ENCODE results near the gene KRTAP1-4.
"Not testable (repeated sequence)": the region's sequence is repeated elsewhere in the genome, so short reads cannot be mapped to it uniquely, and the experiment has no call there.

KRTAP1-4 gene

GRCh38 chr17:41065016-41065689 lies 35.2 kb upstream of the KRTAP1-4 start:
- DNase-seq; H3K4me3 ChIP-seq (ENCODE audit: control insufficient read depth in 1 of 7, extremely low read depth in 1 of 7, insufficient read depth in 4 of 7, low read depth in 2 of 7, low read length in 6 of 7); H3K4me1 ChIP-seq (ENCODE audit: control extremely low read depth in 1 of 4, control insufficient read depth in 4 of 4, insufficient read depth in 4 of 4, low read length in 3 of 4); H3K36me3 ChIP-seq (ENCODE audit: control insufficient read depth in 4 of 4, insufficient read depth in 4 of 4, low read length in 3 of 4); POLR2A ChIA-PET; H3K27ac ChIP-seq (ENCODE audit: insufficient read depth in 1 of 2, low read depth in 1 of 2, low read length in 2 of 2, poor library complexity in 1 of 2, severe bottlenecking in 2 of 2); H3K9me3 ChIP-seq (ENCODE audit: control extremely low read depth in 1 of 5, control insufficient read depth in 4 of 5, insufficient read depth in 2 of 5, low read depth in 1 of 5, low read length in 4 of 5); CTCF ChIA-PET: not testable (repeated sequence)
- WGBS (ENCODE audit: insufficient coverage) = 100% methylated on average over 2 of the region's 16 CpGs
- peaks cover 4 to 20% (median 12%) of the 10 kb centered on the region in 5 experiments for H3K27me3 ChIP-seq (replicated peaks in 2 of 5; ENCODE audit: control insufficient read depth in 4 of 5, insufficient read depth in 5 of 5, low read length in 4 of 5)

DNA sequence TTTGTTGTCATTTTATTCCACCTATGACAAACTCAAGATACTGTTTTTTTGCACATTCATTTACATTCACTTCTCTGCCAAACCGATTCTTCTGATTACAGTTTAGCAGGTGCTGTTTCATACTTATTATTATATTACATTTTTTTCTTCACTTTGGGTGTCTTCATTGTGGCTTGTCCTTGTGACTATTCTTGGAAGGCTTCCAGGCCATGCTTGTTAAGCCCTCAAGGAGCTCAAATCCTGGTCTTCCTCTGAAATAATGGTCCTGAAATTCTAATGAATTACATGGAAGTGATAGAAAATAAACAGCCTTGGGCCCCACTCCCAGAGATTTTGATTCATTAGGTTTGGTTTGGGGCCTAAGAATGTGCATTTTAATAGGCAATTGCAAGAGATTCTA lies 34.3 kb upstream of the KRTAP1-4 start:
- H3K9me3 ChIP-seq (ENCODE audit: control extremely low read depth in 1 of 5, control insufficient read depth in 4 of 5, insufficient read depth in 2 of 5, low read depth in 1 of 5, low read length in 4 of 5) = no peaks in the 10 kb centered on the region
- POLR2A ChIA-PET = no interaction called here
- no peak overlapping the region for H3K4me3 ChIP-seq (ENCODE audit: control insufficient read depth in 1 of 7, extremely low read depth in 1 of 7, insufficient read depth in 4 of 7, low read depth in 2 of 7, low read length in 6 of 7)
- H3K27me3 ChIP-seq (replicated peaks in 2 of 5; ENCODE audit: control insufficient read depth in 4 of 5, insufficient read depth in 5 of 5, low read length in 4 of 5) = peaks cover 4 to 25% (median 17%) of the 10 kb centered on the region in 5 experiments
- no peaks in the 10 kb centered on the region for H3K4me1 ChIP-seq (ENCODE audit: control extremely low read depth in 1 of 4, control insufficient read depth in 4 of 4, insufficient read depth in 4 of 4, low read length in 3 of 4)
- CTCF ChIA-PET = no interaction called here
- no peak overlapping the region for H3K27ac ChIP-seq (ENCODE audit: insufficient read depth in 1 of 2, low read depth in 1 of 2, low read length in 2 of 2, poor library complexity in 1 of 2, severe bottlenecking in 2 of 2)
- H3K36me3 ChIP-seq (ENCODE audit: control insufficient read depth in 4 of 4, insufficient read depth in 4 of 4, low read length in 3 of 4) = no peaks in the 10 kb centered on the region
- WGBS (ENCODE audit: insufficient coverage) = no CpG with 5 or more reads among the region's 1 CpG
- DNase-seq = no peak

GRCh38 chr17:41063449-41063848 lies 33.5 kb upstream of the KRTAP1-4 start:
- H3K27me3 ChIP-seq (replicated peaks in 2 of 5; ENCODE audit: control insufficient read depth in 4 of 5, insufficient read depth in 5 of 5, low read length in 4 of 5) = peaks cover 4 to 32% (median 20%) of the 10 kb centered on the region in 5 experiments
- no peak for DNase-seq
- H3K4me3 ChIP-seq (ENCODE audit: control insufficient read depth in 1 of 7, extremely low read depth in 1 of 7, insufficient read depth in 4 of 7, low read depth in 2 of 7, low read length in 6 of 7) = no peak overlapping the region
- H3K27ac ChIP-seq (ENCODE audit: insufficient read depth in 1 of 2, low read depth in 1 of 2, low read length in 2 of 2, poor library complexity in 1 of 2, severe bottlenecking in 2 of 2) = no peak overlapping the region
- no peaks in the 10 kb centered on the region for H3K4me1 ChIP-seq (ENCODE audit: control extremely low read depth in 1 of 4, control insufficient read depth in 4 of 4, insufficient read depth in 4 of 4, low read length in 3 of 4)
- POLR2A ChIA-PET = no interaction called here
- no peaks in the 10 kb centered on the region for H3K36me3 ChIP-seq (ENCODE audit: control insufficient read depth in 4 of 4, insufficient read depth in 4 of 4, low read length in 3 of 4)
- CTCF ChIA-PET = no interaction called here
- WGBS (ENCODE audit: insufficient coverage) = no CpG with 5 or more reads among the region's 4 CpGs
- no peaks in the 10 kb centered on the region for H3K9me3 ChIP-seq (ENCODE audit: control extremely low read depth in 1 of 5, control insufficient read depth in 4 of 5, insufficient read depth in 2 of 5, low read depth in 1 of 5, low read length in 4 of 5)

DNA sequence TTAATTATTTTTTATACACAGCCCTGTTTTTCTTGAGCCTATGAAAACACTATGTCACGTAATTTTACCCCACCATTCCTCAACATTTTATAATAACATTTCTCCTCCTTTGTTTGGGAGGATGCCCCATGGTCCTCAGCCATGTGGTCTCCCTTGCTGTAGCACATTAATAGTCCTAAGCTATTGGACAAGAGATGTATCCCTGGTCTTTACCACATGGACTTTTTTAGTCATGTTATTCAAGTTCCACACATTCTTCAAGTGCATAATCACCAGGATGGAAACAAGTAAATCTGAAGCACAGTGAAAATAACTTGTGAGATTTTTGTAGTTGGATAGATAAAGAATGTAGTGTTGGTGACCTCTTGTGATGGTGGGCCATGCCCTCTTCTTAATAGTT lies 32.0 kb upstream of the KRTAP1-4 start:
- no peak for DNase-seq
- peaks cover 4 to 39% (median 20%) of the 10 kb centered on the region in 5 experiments for H3K27me3 ChIP-seq (replicated peaks in 2 of 5; ENCODE audit: control insufficient read depth in 4 of 5, insufficient read depth in 5 of 5, low read length in 4 of 5)
- WGBS (ENCODE audit: insufficient coverage) = no CpG with 5 or more reads among the region's 1 CpG
- CTCF ChIA-PET = no interaction called here
- H3K4me1 ChIP-seq (ENCODE audit: control extremely low read depth in 1 of 4, control insufficient read depth in 4 of 4, insufficient read depth in 4 of 4, low read length in 3 of 4) = no peaks in the 10 kb centered on the region
- no peak overlapping the region for H3K27ac ChIP-seq (ENCODE audit: insufficient read depth in 1 of 2, low read depth in 1 of 2, low read length in 2 of 2, poor library complexity in 1 of 2, severe bottlenecking in 2 of 2)
- H3K9me3 ChIP-seq (ENCODE audit: control extremely low read depth in 1 of 5, control insufficient read depth in 4 of 5, insufficient read depth in 2 of 5, low read depth in 1 of 5, low read length in 4 of 5) = peaks cover 0 to 4% (median 0%) of the 10 kb centered on the region in 5 experiments
- H3K4me3 ChIP-seq (ENCODE audit: control insufficient read depth in 1 of 7, extremely low read depth in 1 of 7, insufficient read depth in 4 of 7, low read depth in 2 of 7, low read length in 6 of 7) = no peak overlapping the region
- no peaks in the 10 kb centered on the region for H3K36me3 ChIP-seq (ENCODE audit: control insufficient read depth in 4 of 4, insufficient read depth in 4 of 4, low read length in 3 of 4)
- POLR2A ChIA-PET = no interaction called here

DNA sequence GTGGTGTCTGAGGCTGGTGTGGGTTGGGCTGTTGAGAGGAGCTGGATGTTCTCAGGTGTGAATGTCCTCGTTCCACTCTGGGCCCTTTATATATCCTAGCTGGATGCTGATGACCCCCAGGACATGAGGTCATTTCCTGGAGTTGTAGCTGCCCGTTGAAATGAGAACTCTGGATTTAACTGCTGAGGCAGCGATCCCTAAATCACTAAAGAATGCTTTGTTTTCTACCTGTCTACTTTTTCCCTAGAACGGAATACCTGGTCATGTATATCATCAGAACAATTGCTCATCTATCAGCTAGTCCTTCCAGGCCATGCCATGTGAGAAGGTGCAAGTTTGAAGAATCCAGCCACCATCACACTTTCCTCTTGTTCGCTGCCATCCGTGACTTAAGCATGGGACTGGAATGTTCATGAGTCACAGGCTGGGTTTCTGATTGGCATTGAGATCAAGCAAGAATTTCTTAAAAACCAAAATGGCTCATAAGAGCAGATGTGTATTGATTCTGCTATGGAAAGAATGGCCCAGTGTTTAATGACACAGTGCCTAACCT lies 30.1 kb upstream of the KRTAP1-4 start, which contains the start of gene KRTAP2-3:
KRTAP2-3 (minus strand) TSS at position 63 of the 553 bp plus-strand sequence. CDS start 64 bp downstream, outside the sequence.
- 78% methylated on average over 5 of the region's 6 CpGs for WGBS (ENCODE audit: insufficient coverage)
- CTCF ChIA-PET = no interaction called here
- H3K9me3 ChIP-seq (ENCODE audit: control extremely low read depth in 1 of 5, control insufficient read depth in 4 of 5, insufficient read depth in 2 of 5, low read depth in 1 of 5, low read length in 4 of 5) = peaks cover 0 to 4% (median 0%) of the 10 kb centered on the region in 5 experiments
- peaks cover 4 to 41% (median 20%) of the 10 kb centered on the region in 5 experiments for H3K27me3 ChIP-seq (replicated peaks in 2 of 5; ENCODE audit: control insufficient read depth in 4 of 5, insufficient read depth in 5 of 5, low read length in 4 of 5)
- H3K27ac ChIP-seq (ENCODE audit: insufficient read depth in 1 of 2, low read depth in 1 of 2, low read length in 2 of 2, poor library complexity in 1 of 2, severe bottlenecking in 2 of 2) = no peak within 1 kb of the TSS
- POLR2A ChIA-PET = no interaction called here
- no peak for DNase-seq
- H3K36me3 ChIP-seq (ENCODE audit: control insufficient read depth in 4 of 4, insufficient read depth in 4 of 4, low read length in 3 of 4) = no peaks in the 10 kb centered on the region
- no peaks in the 10 kb centered on the region for H3K4me1 ChIP-seq (ENCODE audit: control extremely low read depth in 1 of 4, control insufficient read depth in 4 of 4, insufficient read depth in 4 of 4, low read length in 3 of 4)
- H3K4me3 ChIP-seq (ENCODE audit: control insufficient read depth in 1 of 7, extremely low read depth in 1 of 7, insufficient read depth in 4 of 7, low read depth in 2 of 7, low read length in 6 of 7) = no peak within 1 kb of the TSS

GRCh38 chr17:41059276-41060051 lies 29.5 kb upstream of the KRTAP1-4 start:
- H3K4me1 ChIP-seq (ENCODE audit: control extremely low read depth in 1 of 4, control insufficient read depth in 4 of 4, insufficient read depth in 4 of 4, low read length in 3 of 4); DNase-seq; POLR2A ChIA-PET; H3K36me3 ChIP-seq (ENCODE audit: control insufficient read depth in 4 of 4, insufficient read depth in 4 of 4, low read length in 3 of 4); H3K9me3 ChIP-seq (ENCODE audit: control extremely low read depth in 1 of 5, control insufficient read depth in 4 of 5, insufficient read depth in 2 of 5, low read depth in 1 of 5, low read length in 4 of 5); H3K27ac ChIP-seq (ENCODE audit: insufficient read depth in 1 of 2, low read depth in 1 of 2, low read length in 2 of 2, poor library complexity in 1 of 2, severe bottlenecking in 2 of 2); H3K4me3 ChIP-seq (ENCODE audit: control insufficient read depth in 1 of 7, extremely low read depth in 1 of 7, insufficient read depth in 4 of 7, low read depth in 2 of 7, low read length in 6 of 7): not testable (repeated sequence)
- peaks cover 4 to 41% (median 20%) of the 10 kb centered on the region in 5 experiments for H3K27me3 ChIP-seq (replicated peaks in 2 of 5; ENCODE audit: control insufficient read depth in 4 of 5, insufficient read depth in 5 of 5, low read length in 4 of 5)
- CTCF ChIA-PET = interaction anchor here (1.1 to 1.3 kb wide), 2 partner anchors 9 to 263 kb away, joined by 3 to 4 read pairs; no protein-coding TSS in a partner anchor
- 69% methylated on average over 5 of the region's 31 CpGs for WGBS (ENCODE audit: insufficient coverage)

DNA sequence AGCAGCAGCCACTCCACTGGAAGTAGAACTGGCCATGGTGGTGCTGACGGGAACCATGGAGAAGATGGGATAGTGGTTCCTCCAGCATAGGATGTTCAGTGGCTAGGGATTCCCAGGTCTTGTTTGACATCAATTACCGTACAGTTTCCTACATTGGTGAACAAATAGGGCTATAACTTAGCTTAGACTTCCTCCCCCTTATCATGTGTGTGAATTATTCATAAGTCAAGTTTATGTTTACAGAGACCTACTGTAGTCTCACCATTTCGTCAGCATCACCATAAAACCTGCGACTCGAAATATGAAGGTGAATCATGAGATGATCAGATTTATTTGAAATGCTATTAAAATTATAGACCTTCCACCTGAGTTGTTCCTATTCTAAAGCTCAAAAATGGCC lies 28.7 kb upstream of the KRTAP1-4 start:
- ChIA-PET CTCF (interaction anchor here (1.1 to 1.3 kb wide), 2 partner anchors 10 to 264 kb away, joined by 3 to 4 read pairs; no protein-coding TSS in a partner anchor), POLR2A (no interaction called here)
- Histone ChIP-seq H3K4me1 (ENCODE audit: control extremely low read depth in 1 of 4, control insufficient read depth in 4 of 4, insufficient read depth in 4 of 4, low read length in 3 of 4) (no peaks in the 10 kb centered on the region), H3K27ac (ENCODE audit: insufficient read depth in 1 of 2, low read depth in 1 of 2, low read length in 2 of 2, poor library complexity in 1 of 2, severe bottlenecking in 2 of 2) (no peak overlapping the region), H3K9me3 (ENCODE audit: control extremely low read depth in 1 of 5, control insufficient read depth in 4 of 5, insufficient read depth in 2 of 5, low read depth in 1 of 5, low read length in 4 of 5) (peaks cover 0 to 4% (median 0%) of the 10 kb centered on the region in 5 experiments), H3K27me3 (replicated peaks in 2 of 5; ENCODE audit: control insufficient read depth in 4 of 5, insufficient read depth in 5 of 5, low read length in 4 of 5) (peaks cover 4 to 41% (median 20%) of the 10 kb centered on the region in 5 experiments), H3K4me3 (ENCODE audit: control insufficient read depth in 1 of 7, extremely low read depth in 1 of 7, insufficient read depth in 4 of 7, low read depth in 2 of 7, low read length in 6 of 7) (no peak overlapping the region), H3K36me3 (ENCODE audit: control insufficient read depth in 4 of 4, insufficient read depth in 4 of 4, low read length in 3 of 4) (no peaks in the 10 kb centered on the region)
- WGBS (ENCODE audit: insufficient coverage) = 100% methylated on average over 1 of the region's 5 CpGs
- no peak for DNase-seq

Measured in common myeloid progenitor, CD34-positive (primary cell).